Nucleus accumbens (tissue), 56 donors: Measurements from ENCODE around the gene RILPL2.
"Not testable (repeated sequence)": the region's sequence is repeated elsewhere in the genome, so short reads cannot be mapped to it uniquely, and the experiment has no call there.

Source experiments
- DNase-seq, 56 donors: peaks; one replicate each; lab custom pipeline; 2025; lab: John Stamatoyannopoulos, UW

RILPL2 gene, protein sequence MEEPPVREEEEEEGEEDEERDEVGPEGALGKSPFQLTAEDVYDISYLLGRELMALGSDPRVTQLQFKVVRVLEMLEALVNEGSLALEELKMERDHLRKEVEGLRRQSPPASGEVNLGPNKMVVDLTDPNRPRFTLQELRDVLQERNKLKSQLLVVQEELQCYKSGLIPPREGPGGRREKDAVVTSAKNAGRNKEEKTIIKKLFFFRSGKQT

DNA sequence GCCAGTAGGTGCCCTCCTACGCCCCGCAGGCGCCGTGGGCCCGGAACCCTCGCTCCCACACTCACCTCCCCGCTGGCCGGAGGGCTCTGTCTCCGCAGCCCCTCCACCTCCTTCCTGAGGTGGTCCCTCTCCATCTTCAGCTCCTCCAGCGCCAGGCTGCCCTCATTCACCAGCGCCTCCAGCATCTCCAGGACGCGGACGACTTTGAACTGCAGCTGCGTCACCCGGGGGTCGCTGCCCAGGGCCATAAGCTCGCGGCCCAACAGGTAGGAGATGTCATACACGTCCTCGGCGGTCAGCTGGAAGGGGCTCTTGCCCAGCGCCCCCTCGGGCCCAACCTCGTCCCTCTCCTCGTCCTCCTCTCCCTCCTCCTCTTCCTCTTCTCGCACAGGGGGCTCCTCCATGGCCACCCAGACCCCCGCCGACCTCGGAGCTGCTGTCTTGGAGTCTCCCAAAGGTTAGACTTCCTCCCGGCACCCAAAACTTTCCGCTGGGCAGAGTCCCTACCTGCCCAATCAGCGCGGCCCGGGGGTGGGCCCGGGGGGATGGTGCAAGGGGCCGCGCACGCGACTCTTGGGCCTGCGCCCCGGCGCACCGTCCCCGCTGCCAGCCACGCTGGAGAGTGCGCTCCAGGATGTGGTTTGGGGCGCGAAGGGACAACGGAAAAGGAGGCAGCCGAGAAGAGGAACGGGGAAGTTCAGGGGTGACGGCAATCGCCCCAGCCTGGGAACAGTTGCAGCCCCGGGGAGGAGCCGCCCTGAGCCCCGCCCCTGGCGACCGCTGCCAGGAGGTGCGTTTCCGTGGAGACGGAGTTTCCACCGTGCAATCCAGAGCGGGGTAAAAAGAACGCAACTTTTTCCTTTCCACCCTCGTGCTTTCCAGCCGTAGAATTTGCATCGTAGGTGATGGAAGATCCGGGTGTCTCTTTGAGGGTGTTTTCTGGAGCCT is at the start of gene RILPL2:
Gene RILPL2, minus strand, starts transcription at position 668 of the 948 bp plus-strand sequence. Its CDS starts 264 bp downstream, at position 404.
- DNase-seq: peak in 55 of 56 donors; percentile 14 to 88 (median 63)

GRCh38 chr12:123485756-123486155 is 49.3 kb upstream of the RILPL2 start:
- DNase-seq: peak in 40 of 56 donors; percentile 7 to 89 (median 46)

DNA sequence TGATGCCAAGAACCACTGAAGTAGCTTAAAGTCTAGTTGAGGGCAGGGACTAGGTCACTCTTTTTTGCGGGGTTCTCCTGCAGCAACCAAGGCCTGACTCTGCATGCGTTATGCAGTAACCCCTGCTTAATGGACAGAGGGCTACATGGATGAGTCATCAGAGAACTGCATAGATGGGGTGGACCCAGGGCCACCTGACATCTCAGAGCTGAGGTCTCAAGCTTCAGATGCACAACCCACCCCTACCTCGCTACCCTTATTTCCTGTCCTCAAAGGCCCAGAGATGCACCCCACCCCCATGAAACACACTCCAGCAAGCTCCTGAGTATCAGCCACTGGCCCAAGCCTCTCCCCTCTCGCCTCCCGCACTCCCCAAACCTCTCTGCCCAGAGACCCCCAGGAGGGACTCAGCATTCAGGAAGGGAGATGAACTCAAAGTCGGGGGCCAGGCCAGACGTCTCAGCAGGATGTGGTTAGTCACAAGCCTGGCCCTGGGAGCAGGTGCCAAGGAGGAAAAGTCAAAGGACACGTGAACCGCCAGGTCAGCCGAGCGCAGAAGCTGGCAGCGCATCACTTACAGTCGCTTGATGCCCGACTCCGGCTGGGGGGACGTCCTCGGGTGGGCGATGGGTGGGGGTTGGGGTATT is 47.2 kb upstream of the RILPL2 start:
- no peak for DNase-seq

- DNase-seq: no peak
Observed at GRCh38 chr12:123482876-123483275, 46.4 kb upstream of the RILPL2 start.

GRCh38 chr12:123481251-123481650 is 44.8 kb upstream of the RILPL2 start:
- DNase-seq: not testable (repeated sequence)

GRCh38 chr12:123479442-123480180 is 43.1 kb upstream of the RILPL2 start:
- peak in 54 of 56 donors; percentile 49 to 98 (median 90) for DNase-seq

DNA sequence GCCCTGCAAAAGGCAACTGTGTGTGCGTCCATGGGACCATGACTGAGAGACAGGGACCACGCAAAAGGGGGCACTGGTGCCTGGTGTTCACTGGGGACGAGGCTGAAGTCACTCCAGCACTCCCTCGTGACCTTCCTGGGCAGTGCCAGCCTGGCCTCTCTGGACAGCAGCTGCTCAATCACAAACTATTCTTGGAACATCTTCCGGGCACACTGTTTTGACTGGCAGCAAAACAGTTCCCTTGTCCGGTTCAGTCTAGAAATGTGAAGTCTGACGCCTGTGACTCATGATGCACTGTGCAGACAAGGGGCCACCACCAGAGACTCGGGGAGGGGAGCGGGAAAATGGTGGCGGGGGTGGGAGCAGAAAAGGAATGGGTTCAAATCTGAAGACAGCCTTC is 42.3 kb upstream of the RILPL2 start:
- DNase-seq: peak in 54 of 56 donors; percentile 31 to 92 (median 77)

DNA sequence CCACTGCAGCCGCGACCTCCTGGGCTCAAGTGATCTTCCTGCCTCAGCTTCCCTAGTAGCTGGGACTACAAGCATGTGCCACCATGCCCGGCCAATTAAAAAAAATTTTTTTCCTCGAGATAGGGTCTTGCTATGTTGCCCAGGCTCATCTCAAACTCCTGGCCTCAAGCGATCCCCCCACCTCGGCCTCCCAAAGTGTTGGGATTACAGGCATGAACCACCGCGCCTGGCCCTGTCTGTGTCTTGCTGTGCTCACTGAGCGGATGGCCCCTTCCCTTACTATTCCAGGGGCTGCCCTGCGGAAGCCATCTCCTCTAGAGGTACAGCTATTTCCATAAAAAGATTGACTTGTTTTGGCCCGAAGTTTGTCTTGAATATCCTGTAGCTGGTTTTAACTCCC is 41.6 kb upstream of the RILPL2 start:
- no peak for DNase-seq

GRCh38 chr12:123475246-123475703 is 38.8 kb upstream of the RILPL2 start:
- DNase-seq: no peak

DNA sequence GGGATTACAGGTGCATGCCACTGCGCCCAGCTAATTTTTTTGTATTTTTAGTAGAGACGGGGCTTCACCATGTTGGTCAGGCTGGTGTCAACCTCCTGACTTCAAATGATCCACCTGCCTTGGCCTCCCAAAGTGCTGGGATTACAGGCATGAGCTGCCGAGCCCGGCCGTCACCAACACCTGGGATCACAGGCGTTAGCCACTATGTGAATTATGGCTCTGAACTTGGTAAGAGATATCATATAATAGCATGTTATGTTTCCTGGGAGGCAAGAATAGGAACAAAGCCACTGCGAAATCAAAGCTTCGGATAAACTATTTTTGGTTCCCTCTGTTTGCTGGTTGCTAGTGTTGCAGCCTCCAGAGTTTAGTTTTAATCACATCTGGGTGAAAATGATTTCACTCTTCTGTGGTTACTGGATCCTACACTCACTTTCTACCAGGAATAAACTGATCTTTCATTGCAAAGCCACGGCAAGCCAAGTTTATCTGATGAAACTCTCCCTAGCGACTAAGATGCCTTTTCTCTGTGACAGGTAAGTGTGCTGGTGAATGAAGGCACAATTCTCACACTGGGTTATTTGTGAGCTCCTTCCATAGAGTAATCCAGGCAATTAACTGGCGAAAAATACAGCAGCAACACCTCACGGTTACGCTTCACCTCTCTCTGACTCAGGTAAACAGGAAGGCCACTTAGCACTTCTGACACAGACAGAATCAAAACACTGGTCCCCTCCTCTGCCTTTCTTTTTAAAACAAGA is 38.2 kb upstream of the RILPL2 start:
- DNase-seq: no peak

- DNase-seq: no peak
Observed at GRCh38 chr12:123472438-123472849, 36.0 kb upstream of the RILPL2 start.

DNA sequence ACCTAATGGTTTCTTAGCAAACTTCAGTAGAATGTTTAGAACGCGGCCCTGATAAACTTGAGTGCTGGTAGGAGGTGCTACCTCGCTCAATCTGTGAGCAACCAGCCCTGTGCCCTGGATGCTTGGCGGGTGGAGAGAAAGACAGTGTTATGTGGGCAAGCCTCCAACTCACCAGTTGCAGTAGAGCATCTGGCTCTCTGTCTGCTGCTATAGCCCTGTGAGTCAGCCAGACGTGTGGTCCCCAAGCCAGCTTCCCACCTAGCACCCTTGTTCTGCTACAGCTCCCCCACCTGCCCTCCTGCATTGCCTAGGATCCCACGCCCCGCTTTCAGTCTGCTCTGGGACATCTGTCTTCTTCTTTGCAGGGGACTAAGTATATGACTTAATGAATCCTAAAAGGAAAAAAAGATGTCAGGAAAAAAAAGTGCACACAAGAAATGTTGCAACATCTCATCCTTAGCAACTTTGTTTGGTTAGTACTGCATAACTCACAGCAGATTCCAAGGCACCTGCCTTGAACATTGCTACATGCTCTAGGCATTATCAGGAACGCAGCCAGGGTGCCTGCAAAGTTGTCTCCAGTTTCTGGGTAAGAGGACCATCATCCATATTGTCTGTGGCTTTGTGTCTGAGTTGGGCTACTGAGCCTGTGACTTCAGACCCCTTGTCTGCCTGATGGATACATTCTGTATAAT is 35.0 kb upstream of the RILPL2 start:
- no peak for DNase-seq

DNA sequence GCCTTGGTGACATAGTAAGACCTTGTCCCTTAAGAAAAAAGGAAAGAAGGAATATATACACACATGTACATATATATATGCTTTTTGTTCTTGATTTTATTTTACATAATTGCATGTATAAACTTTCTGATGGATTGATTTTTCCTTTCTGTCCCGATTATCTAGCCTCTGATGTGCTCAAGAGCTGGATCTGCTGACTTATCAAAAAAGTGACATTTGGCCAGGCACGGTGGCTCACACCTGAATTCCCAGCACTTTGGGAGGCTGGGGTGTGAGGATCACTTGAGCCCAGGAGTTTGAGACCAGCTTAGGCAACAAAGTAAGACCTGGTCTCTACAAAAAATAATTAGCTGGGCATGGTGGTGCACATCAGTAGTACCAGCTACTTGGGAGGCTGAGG is 33.5 kb upstream of the RILPL2 start:
- DNase-seq: no peak

DNA sequence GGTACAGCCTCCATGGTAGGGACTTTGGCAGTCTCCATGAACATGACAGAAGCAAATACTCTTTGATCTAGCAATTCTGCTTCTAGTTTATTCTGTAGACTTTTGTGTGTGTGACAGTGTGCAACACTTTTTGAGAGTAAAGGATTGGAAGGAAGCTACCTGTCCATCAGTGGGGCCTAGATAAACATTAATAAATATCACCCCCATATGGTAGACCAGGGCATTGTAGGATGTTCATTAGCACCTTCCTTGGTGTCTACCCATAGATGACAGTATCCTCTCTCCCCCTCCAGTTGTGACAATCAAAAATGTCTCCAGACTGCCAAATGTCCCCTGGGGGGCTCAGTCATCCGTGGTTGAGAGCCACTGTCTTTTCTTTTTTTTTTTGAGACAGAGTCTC is 32.3 kb upstream of the RILPL2 start:
- DNase-seq: no peak

DNA sequence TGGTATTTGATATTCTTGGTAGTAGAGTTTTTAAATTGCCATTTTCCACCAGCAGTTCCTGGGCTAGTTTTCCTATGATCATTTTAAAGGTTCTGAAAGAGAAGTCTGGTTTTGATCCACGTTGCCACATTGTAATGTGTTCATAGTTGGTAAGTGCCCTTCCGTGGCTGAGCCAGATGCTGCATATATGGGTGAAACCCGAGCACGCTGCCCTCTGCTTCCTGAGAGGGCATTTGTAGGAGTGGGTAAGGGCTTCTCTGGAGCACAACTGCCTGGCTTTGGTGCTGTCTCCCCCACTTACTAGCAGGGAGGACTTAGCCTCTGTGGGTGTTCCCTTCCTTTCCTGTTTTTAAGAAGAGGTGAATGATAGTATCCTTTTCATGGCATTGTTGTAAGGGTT is 28.6 kb upstream of the RILPL2 start:
- no peak for DNase-seq

DNA sequence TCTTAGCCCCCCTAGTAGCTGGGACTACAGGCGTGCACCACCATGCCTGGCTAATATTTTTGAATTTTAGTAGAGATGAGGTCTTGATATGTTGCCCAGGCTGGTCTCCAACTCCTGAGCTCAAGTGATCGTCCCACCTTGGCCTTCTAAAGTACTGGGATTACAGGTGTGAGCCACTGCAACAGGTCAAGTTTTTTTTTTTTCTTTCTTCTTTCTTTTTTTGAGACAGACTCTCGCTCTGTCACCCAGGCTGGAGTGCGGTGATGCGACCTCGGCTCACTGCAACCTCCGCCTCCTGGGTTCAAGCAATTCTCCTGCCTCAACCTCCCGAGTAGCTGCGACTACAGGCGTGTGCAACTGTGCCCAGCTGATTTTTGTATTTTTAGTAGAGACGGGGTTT is 26.7 kb upstream of the RILPL2 start:
- DNase-seq: not testable (repeated sequence)

GRCh38 chr12:123457980-123458779 is 21.7 kb upstream of the RILPL2 start, which contains the start of gene SNRNP35:
SNRNP35 (plus strand) TSS chr12:123458139; CDS start chr12:123465541, 7,402 bp downstream.
- peak in 53 of 56 donors; percentile 42 to 92 (median 77) for DNase-seq

DNA sequence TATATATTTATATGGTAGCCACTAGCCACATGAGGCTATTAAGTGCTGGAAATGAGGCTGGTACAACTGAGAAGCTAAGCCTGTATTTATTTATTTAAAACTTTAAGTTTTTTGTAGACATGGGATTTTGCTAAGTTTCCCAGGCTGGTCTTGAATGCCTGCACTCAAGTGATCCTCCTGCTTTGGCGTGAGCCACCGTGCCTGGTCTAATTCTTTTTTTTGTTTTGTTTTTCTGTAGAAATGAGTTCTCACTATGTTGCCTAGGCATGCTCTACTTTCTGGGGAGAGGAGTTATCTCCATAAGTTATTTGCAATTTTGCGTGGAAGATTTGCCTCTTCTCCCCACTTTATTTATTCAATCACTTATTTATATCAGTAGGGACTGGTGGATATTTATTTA is 16.7 kb upstream of the RILPL2 start:
- DNase-seq: no peak
